Activated B cell treated with CpG ODN at 0.5 μM for 24 hours (primary cell): Measurements from ENCODE around the gene STX7. TPM values are rescaled to one million over a fixed set of nuclear protein-coding genes. Genes with fewer than 3 reads are reported as not detected.

ENCODE experiments used
- ATAC-seq: fragments of 200-7000 bp; cut with Tn5 transposase; one replicate; pipeline ENCODE4 v1.10.0; 2021; ENCODE audit warnings: low read depth, mild to moderate bottlenecking, moderate library complexity
- CTCF ChIA-PET: fragments of 350-600 bp; sonication (Branson Sonifier 250); formaldehyde crosslinking; loops from one replicate; lab custom pipeline; 2021; ENCODE audit warnings: antibody characterized with exemption; lab: Charles Lee
- POLR2A ChIA-PET: fragments of 350-600 bp; sonication (Branson Sonifier 250); formaldehyde crosslinking; loops from one replicate; lab custom pipeline; 2021; ENCODE audit warnings: antibody characterized with exemption; lab: Charles Lee
- DNase-seq: peaks from one replicate; pipeline ENCODE4 v3.0.0; 2022
- H3K27ac Mint-ChIP-seq: one replicate; pipeline ENCODE4 v1.8.0; 2020; ENCODE audit warnings: mixed read lengths
- H3K27me3 Mint-ChIP-seq: one replicate; pipeline ENCODE4 v1.8.0; 2021; ENCODE audit warnings: mixed read lengths
- H3K36me3 Mint-ChIP-seq: one replicate; pipeline ENCODE4 v1.8.0; 2021; ENCODE audit warnings: low read depth, mixed read lengths
- H3K4me1 Mint-ChIP-seq: one replicate; pipeline ENCODE4 v1.8.0; 2021; ENCODE audit warnings: mixed read lengths
- H3K4me3 Mint-ChIP-seq: one replicate; pipeline ENCODE4 v1.8.0; 2020; ENCODE audit warnings: mild to moderate bottlenecking, mixed read lengths
- H3K9me3 Mint-ChIP-seq: one replicate; pipeline ENCODE4 v1.8.0; 2020; ENCODE audit warnings: mixed read lengths
- intact Hi-C: fragments of 100-400 bp; cut with micrococcal nuclease; formaldehyde crosslinking; loops from one replicate; pipeline ENCODE4 v1.15.1; 2024
- total RNA-seq: library from RNA; stranded (reverse); gene quantifications from 2 replicates; pipeline ENCODE4 v1.2.3, GENCODE V29; 2022
- TF ChIP-seq, protein P1 (sequence below): fragments of 200-600 bp; IDR thresholded peaks from one replicate; pipeline ENCODE4 v1.8.0; 2022; ENCODE audit warnings: antibody characterized with exemption, mild to moderate bottlenecking

STX7 gene
- total RNA-seq, 1 donor from 2014 or later: 138 TPM

DNA sequence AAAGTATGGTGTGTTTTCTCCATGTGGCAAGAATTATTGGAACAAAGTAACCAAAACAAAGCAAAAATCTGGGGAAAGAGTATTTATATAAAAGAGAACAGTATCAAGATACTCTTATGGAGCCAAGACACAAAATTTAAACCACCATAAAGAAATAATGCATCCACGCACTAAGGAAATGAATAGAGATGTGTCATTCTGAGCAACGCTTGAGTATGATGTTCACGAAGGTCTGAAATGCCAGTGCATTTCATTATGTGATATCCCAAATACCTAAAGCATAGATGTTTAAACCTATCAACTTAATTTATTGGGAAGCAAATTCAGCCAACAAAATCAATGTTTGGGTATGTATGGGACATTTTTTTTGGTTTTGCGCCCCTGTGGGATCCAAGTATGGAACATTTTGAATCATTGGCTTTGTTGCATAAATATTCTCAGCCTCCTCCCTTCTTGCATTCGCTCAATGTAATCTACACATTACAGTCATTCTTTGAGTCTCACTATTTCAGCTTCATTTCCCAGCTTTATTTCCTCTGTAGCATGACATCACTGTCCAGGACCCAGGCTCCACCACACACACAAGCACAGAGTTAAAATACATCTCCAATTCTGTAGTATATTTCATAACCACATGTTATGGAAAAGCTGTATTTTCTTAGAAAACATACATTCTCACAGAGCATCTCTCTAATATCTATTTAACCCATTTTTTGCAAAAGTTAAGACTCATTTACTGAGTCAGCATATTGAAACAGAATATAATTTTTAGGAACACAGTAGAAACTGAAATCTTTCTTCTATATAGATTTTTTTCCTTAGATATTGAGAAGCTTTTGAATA lies 100.0 kb downstream of the STX7 start:
- intact Hi-C loops: no loop called here
- Mint-ChIP-seq H3K4me1 (peaks cover 7% of the 10 kb centered on the region), H3K4me3 (no peak overlapping the region), H3K9me3 (peaks cover 11% of the 10 kb centered on the region), H3K27me3 (peaks cover 11% of the 10 kb centered on the region), H3K36me3 (peaks cover 2% of the 10 kb centered on the region), H3K27ac (no peak overlapping the region)
- ChIA-PET CTCF (no interaction called here), POLR2A (no interaction called here)
- no peak for ATAC-seq
- DNase-seq: no peak
- TF ChIP-seq, protein P1, sequence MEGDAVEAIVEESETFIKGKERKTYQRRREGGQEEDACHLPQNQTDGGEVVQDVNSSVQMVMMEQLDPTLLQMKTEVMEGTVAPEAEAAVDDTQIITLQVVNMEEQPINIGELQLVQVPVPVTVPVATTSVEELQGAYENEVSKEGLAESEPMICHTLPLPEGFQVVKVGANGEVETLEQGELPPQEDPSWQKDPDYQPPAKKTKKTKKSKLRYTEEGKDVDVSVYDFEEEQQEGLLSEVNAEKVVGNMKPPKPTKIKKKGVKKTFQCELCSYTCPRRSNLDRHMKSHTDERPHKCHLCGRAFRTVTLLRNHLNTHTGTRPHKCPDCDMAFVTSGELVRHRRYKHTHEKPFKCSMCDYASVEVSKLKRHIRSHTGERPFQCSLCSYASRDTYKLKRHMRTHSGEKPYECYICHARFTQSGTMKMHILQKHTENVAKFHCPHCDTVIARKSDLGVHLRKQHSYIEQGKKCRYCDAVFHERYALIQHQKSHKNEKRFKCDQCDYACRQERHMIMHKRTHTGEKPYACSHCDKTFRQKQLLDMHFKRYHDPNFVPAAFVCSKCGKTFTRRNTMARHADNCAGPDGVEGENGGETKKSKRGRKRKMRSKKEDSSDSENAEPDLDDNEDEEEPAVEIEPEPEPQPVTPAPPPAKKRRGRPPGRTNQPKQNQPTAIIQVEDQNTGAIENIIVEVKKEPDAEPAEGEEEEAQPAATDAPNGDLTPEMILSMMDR: no peak

DNA sequence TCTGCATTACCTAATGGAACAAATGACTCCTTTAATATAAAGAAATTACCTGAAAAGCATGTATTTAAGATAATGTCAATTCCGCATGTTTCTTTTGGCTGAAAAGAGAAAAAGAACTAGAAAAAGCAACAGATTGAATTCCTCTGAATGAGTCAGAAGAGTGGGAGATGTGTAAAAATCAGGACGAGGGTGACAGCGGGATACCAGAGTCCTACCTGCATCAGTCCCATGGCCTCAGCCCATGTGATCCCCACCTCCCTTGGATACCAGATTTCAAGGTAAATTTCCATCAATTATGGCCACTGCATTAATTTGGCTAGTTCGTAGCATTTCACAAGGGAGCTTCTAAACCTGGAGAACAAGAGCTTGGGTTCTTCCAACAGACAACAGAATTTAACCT lies 101.6 kb downstream of the STX7 start:
- POLR2A ChIA-PET: no interaction called here
- DNase-seq: no peak
- ATAC-seq: no peak
- Mint-ChIP-seq H3K36me3 (peaks cover 1% of the 10 kb centered on the region), H3K27me3 (peaks cover 11% of the 10 kb centered on the region), H3K9me3 (peaks cover 5% of the 10 kb centered on the region), H3K4me3 (no peak overlapping the region), H3K27ac (no peak overlapping the region), H3K4me1 (peaks cover 7% of the 10 kb centered on the region)
- TF ChIP-seq, protein P1: no peak
- CTCF ChIA-PET: no interaction called here
- intact Hi-C loops: no loop called here

DNA sequence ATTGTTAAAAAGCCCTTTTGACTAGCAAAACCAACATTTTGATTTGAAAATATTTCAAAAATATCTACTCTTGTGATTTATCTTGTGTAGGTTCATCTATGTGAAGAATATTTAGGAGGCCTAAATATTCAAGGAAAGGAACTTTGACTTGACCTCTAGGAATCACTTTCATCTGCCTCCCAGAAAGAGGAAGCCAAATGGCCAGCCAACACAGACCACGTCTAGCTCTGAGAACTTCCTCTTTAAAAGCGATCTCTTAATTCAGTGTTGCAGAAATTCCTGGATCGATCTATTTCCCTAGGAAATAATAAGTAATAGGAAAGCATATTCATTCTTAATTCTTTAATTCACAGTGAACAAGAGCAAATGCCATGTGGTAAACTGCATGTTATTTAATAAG lies 102.1 kb downstream of the STX7 start:
- Mint-ChIP-seq H3K4me3 (no peak overlapping the region), H3K27me3 (peaks cover 11% of the 10 kb centered on the region), H3K4me1 (peaks cover 7% of the 10 kb centered on the region), H3K27ac (no peak overlapping the region), H3K9me3 (no peaks in the 10 kb centered on the region), H3K36me3 (no peaks in the 10 kb centered on the region)
- DNase-seq (no peak), ATAC-seq (no peak)
- ChIA-PET POLR2A (interaction anchor here (0.6 kb wide), 1 partner anchor 18 kb away, joined by 6 read pairs; no protein-coding TSS in a partner anchor), CTCF (no interaction called here)
- TF ChIP-seq, protein P1: no peak
- intact Hi-C loops: no loop called here

DNA sequence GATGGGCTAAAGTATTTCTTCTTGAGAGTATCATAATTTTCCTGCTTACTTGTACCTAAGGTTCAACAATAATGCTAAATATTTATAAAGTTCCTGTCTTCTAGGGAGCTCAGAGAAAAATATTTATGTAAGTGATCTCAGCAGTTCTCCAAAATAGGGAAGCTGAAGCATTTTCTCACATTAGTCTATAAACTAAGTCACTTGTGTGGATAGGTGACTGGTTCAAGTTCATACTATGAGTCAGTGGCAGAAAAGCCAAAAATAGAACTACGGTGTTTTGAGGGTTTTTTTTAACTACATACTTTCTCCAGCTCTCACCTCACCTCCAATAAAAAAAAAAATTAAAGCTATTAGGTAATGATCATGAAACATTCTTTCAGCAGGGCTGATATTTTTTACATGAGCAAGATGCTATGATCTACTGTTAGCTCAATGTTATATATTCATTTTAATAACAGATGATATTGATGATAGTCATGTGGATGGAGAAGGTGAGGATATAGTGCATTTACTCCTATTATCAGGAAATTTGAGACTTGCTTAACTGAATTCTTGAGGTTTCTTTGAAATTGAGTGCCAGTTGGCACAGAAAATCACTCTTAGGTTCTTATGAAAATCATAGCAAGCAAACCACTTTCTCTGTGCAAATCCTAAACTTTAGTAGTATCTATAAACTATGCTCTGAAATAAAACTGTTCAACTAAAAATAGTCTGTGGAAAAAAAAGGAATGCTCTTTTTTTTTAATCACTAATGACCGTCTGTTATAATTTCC lies 107.6 kb downstream of the STX7 start:
- POLR2A ChIA-PET: no interaction called here
- Mint-ChIP-seq H3K9me3 (no peaks in the 10 kb centered on the region), H3K4me3 (no peak overlapping the region), H3K27ac (no peak overlapping the region), H3K27me3 (peaks cover 5% of the 10 kb centered on the region), H3K4me1 (peaks cover 27% of the 10 kb centered on the region), H3K36me3 (no peaks in the 10 kb centered on the region)
- CTCF ChIA-PET: interaction anchor here (0.8 to 2.9 kb wide), 3 partner anchors 13 to 125 kb away, joined by 4 to 16 read pairs (median 4); no protein-coding TSS in a partner anchor
- DNase-seq: no peak
- ATAC-seq: peak; percentile 27
- TF ChIP-seq, protein P1: no peak
- intact Hi-C loops: loop anchor here (2.0 kb wide), 1 partner anchor 13 kb away; no protein-coding TSS in a partner anchor

DNA sequence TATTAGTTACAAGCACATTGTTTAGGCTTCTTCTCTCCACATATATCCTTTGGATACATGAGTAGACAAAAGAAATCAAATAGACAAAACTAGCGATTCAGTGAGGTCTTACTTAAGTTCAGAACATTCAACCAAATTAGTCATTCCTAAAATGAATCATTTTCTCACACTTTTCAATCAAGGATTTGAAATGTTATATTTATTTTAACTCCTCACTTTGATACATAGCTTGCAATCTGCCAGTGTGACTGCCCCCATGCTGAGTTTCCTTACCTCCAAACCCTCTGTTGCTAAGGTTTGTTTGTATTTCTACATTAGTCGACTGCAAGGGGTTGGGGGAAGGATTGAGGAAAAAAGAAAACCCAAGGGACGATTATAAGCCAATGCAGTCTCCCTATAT lies 108.2 kb downstream of the STX7 start:
- Mint-ChIP-seq H3K36me3 (no peaks in the 10 kb centered on the region), H3K4me3 (no peak overlapping the region), H3K4me1 (peaks cover 31% of the 10 kb centered on the region), H3K9me3 (no peaks in the 10 kb centered on the region), H3K27me3 (peaks cover 7% of the 10 kb centered on the region), H3K27ac (no peak overlapping the region)
- DNase-seq: no peak
- ATAC-seq: no peak
- ChIA-PET CTCF (interaction anchor here (0.8 to 2.9 kb wide), 3 partner anchors 13 to 125 kb away, joined by 4 to 16 read pairs (median 4); no protein-coding TSS in a partner anchor), POLR2A (no interaction called here)
- TF ChIP-seq, protein P1: no peak
- intact Hi-C loops: loop anchor here (1.0 to 5.0 kb wide), 4 partner anchors 14 to 408 kb away; partner anchors contain the start of gene RPS12
